Natural killer cell treated with Interleukin-12 subunit alpha and Interleukin-12 subunit beta and Interleukin-15 and Interleukin-18, amount 100 ng/mL, for 72 hours (primary cell): Measurements from ENCODE around the gene PROM1. TPM values are rescaled to one million over a fixed set of nuclear protein-coding genes. Genes with fewer than 3 reads are reported as not detected.
A peak's percentile ranks its signal among the peaks of the same experiment; 100 is the strongest.

ENCODE experiments used
- ATAC-seq, 2 donors: fragments of 150-1000 bp; cut with Tn5 transposase in 1 of 2; sonication (Bioruptor Pico), chemical (Tn5 transposase) in 1 of 2; 2 replicates each; pipeline ENCODE4 v1.10.0; 2021
- DNase-seq: peaks from one replicate; pipeline ENCODE4 v3.0.0; 2022; ENCODE audit warnings: low spot score
- H3K27ac Mint-ChIP-seq, 2 donors: 1 replicate in 1 of 2; 2 replicates in 1 of 2; pipeline ENCODE4 v1.8.0; 2022; ENCODE audit warnings: mixed read lengths in 2 of 2, mild to moderate bottlenecking in 1 of 2, moderate library complexity in 1 of 2
- H3K27me3 Mint-ChIP-seq, 2 donors: 1 replicate in 1 of 2; 2 replicates in 1 of 2; pipeline ENCODE4 v1.8.0; 2022; ENCODE audit warnings: mixed read lengths in 2 of 2
- H3K36me3 Mint-ChIP-seq: one replicate; pipeline ENCODE4 v1.8.0; 2022; ENCODE audit warnings: mixed read lengths
- H3K4me1 Mint-ChIP-seq, 2 donors: 1 replicate in 1 of 2; 2 replicates in 1 of 2; pipeline ENCODE4 v1.8.0; 2022; ENCODE audit warnings: low read depth in 2 of 2, mixed read lengths in 2 of 2, mild to moderate bottlenecking in 1 of 2
- H3K4me3 Mint-ChIP-seq: one replicate; pipeline ENCODE4 v1.8.0; 2022; ENCODE audit warnings: mixed read lengths
- H3K9me3 Mint-ChIP-seq: 2 replicates; pipeline ENCODE4 v1.8.0; 2022; ENCODE audit warnings: mixed read lengths
- total RNA-seq, 2 donors: library from RNA; stranded (reverse); gene quantifications; one replicate each; pipeline ENCODE4 v1.2.3, GENCODE V29; 2022

PROM1 gene
- total RNA-seq, 2 donors from 2014 or later: 0.24 to 0.92 TPM

DNA sequence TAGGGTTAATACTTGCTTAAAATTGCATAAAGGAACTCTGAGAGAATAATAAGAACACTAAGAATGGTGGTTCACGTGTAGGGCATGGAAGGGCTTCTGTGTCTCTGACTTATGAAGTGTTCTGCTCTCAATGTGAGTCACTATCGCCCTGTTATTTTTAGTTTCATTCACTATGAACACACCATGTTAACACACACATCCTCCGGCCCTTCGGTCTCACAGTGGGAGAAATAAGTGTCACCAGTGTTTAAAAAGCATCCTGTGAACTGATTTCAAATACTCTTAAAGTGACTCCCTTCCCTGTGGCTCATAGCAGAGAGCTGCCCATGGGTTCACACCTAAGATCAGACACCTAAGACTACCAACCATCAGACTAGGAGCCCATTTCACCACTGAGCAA is 87.0 kb downstream of the PROM1 start:
- H3K27ac Mint-ChIP-seq: no peak overlapping the region
- peak; percentile 66 for DNase-seq
- ATAC-seq: peak; percentile 90

DNA sequence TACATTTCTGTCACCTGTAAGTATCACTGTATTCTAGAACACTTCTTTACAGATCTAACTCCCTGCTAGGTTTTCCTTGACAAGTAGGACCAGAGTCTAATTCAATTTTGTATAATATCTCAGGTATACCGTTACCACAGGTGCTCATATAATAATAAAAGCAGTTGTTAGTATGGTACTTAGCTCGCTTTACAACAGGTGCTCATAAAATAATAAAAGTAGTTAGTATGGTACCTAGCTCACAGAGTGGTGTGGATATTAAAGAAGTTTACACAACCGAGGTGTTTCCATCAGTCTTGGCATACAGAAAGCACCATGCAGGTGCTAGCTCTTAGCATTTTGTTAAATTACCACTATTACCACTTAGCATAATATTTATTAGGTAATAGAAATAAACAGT is 88.0 kb downstream of the PROM1 start:
- H3K4me3 Mint-ChIP-seq: no peak overlapping the region
- no peak overlapping the region for H3K27ac Mint-ChIP-seq
- DNase-seq (no peak), ATAC-seq (no peak)
- peaks cover 11 to 16% of the 10 kb centered on the region in 2 donors for H3K4me1 Mint-ChIP-seq
- no peaks in the 10 kb centered on the region for H3K36me3 Mint-ChIP-seq
- no peaks in the 10 kb centered on the region for H3K27me3 Mint-ChIP-seq
- H3K9me3 Mint-ChIP-seq: no peaks in the 10 kb centered on the region

More for the DNA sequence above, 87.0 kb downstream of the PROM1 start:
- H3K4me3 Mint-ChIP-seq: no peak overlapping the region
- peaks cover 11 to 16% of the 10 kb centered on the region in 2 donors for H3K4me1 Mint-ChIP-seq
- no peaks in the 10 kb centered on the region for H3K9me3 Mint-ChIP-seq
- no peaks in the 10 kb centered on the region for H3K36me3 Mint-ChIP-seq
- no peaks in the 10 kb centered on the region for H3K27me3 Mint-ChIP-seq

DNA sequence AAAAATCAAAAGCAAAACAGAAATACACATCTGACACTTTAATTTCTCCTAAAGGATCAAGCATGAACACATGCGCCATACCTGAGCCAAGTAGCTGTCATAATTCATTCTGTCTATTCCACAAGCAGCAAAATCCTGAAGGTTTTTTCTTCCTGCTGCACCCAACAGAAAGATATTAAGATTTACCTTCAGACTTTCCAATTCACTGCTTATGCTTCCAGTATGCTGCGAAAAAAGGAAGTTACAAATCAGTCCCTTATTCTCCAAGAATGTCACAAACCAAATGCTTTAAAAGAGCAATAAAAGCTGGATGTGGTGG is 91.7 kb downstream of the PROM1 start:
- H3K4me1 Mint-ChIP-seq: peaks cover 18 to 28% of the 10 kb centered on the region in 2 donors
- DNase-seq (no peak), ATAC-seq (no peak)
- H3K27ac Mint-ChIP-seq: no peak overlapping the region
- no peaks in the 10 kb centered on the region for H3K36me3 Mint-ChIP-seq
- peaks cover 6 to 12% of the 10 kb centered on the region in 2 donors for H3K27me3 Mint-ChIP-seq
- H3K9me3 Mint-ChIP-seq: no peaks in the 10 kb centered on the region
- no peak overlapping the region for H3K4me3 Mint-ChIP-seq

DNA sequence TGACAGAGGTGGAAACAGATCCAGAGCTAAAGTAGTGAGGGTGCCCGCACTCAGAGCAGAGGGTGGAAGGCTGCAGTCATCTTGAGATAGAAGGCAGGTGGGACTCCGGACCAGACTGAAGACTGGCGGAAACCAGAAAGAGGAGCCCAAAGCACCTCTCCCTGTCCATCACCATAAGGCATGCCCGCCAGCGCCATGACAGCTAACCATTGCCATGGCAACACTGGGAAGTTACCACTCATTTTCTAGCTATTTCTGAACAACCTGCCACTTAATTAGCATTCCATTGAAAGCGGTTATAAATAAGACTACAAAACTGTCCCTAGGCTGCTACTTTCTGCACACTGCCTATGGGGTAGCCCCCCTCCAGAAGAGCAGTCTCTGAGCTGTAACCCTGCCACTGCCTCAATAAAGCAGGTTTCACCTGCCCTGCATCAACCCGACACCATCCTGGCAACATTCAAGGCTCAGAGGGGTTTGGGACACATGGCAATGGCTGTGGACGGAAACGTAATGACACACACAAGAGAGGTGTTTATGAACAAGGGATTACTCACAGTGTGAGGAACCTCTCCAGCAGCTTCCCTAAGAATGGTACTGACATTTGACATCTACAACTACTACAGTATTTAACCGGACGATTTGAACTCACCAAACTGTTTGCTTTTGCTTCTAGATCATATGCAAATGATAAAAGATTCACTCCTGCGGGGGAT is 93.1 kb downstream of the PROM1 start:
- no peak overlapping the region for H3K27ac Mint-ChIP-seq
- H3K9me3 Mint-ChIP-seq: no peaks in the 10 kb centered on the region
- DNase-seq (no peak), ATAC-seq (no peak)
- H3K4me1 Mint-ChIP-seq: peaks cover 13 to 23% of the 10 kb centered on the region in 2 donors
- H3K27me3 Mint-ChIP-seq: peaks cover 8 to 12% of the 10 kb centered on the region in 2 donors
- no peak overlapping the region for H3K4me3 Mint-ChIP-seq
- H3K36me3 Mint-ChIP-seq: no peaks in the 10 kb centered on the region

DNA sequence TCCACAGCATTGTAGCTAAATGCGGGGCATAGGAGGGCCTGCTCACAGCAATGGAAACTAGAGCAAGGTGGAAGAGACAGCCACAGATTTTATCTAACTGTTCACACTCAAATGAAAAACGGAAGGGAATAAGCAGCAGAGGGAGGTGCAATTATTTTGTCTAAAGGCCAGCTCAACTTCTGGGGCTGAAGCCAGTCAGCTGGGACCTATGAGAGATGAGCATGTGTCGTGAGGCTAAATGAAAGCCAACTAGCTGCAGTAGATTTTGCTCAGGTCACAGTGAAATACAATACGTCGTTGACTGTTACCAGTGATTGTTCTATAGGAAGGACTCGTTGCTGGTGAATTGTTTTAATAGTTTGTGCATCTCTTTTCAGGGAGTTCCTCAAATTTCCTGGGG is 94.4 kb downstream of the PROM1 start:
- peaks cover 10 to 17% of the 10 kb centered on the region in 2 donors for H3K4me1 Mint-ChIP-seq
- no peak for ATAC-seq
- DNase-seq: no peak
- peak overlapping the region in 1 of 2 donors; percentile 44 for H3K27ac Mint-ChIP-seq
- peaks cover 8 to 12% of the 10 kb centered on the region in 2 donors for H3K27me3 Mint-ChIP-seq
- H3K9me3 Mint-ChIP-seq: no peaks in the 10 kb centered on the region
- no peak overlapping the region for H3K4me3 Mint-ChIP-seq
- no peaks in the 10 kb centered on the region for H3K36me3 Mint-ChIP-seq

DNA sequence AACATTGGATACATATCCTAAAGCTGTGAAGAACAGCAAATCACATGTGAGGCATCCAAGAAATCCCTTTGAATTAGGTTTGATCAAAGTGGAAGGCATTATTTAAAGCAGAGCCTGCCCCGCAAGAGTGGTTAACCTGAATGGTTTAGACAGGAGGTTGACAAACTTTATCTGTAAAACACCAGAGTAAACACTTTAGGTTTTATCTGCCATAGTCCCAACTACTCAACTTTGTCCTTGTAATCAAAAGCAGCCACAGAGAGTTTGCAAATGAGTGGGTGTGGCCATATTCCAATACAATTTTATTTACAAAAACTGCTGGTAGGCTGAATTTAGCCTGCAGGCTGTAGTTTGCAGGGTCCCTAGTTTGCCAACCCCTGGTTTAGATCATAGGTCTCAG is 95.6 kb downstream of the PROM1 start:
- H3K27ac Mint-ChIP-seq: no peak overlapping the region
- no peaks in the 10 kb centered on the region for H3K9me3 Mint-ChIP-seq
- DNase-seq (no peak), ATAC-seq (no peak)
- no peak overlapping the region for H3K4me3 Mint-ChIP-seq
- no peaks in the 10 kb centered on the region for H3K36me3 Mint-ChIP-seq
- H3K27me3 Mint-ChIP-seq: peaks cover 8 to 12% of the 10 kb centered on the region in 2 donors
- H3K4me1 Mint-ChIP-seq: peaks cover 10 to 17% of the 10 kb centered on the region in 2 donors

DNA sequence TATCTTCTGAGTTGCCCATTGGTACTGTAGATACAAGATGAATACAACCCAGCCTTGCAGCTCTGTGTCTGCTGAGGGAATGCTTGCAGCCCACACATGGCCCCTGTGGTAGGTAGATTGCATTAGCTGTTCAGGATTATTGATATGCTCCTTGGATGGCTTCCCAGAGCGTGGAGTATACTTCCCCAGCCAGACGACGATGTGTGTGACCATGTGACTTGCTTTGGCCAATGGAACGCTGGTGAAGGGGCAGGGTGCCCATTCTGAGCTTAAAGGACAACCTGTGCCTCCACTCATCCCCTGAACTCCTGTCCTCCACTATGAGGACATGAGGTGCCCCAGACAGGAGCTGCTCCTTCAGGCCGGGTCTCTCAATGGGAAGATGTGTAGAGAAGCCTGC is 96.9 kb downstream of the PROM1 start:
- H3K4me1 Mint-ChIP-seq: peaks cover 8 to 17% of the 10 kb centered on the region in 2 donors
- no peaks in the 10 kb centered on the region for H3K9me3 Mint-ChIP-seq
- H3K27ac Mint-ChIP-seq: no peak overlapping the region
- peaks cover 8 to 12% of the 10 kb centered on the region in 2 donors for H3K27me3 Mint-ChIP-seq
- H3K36me3 Mint-ChIP-seq: no peaks in the 10 kb centered on the region
- ATAC-seq (no peak), DNase-seq (no peak)
- H3K4me3 Mint-ChIP-seq: no peak overlapping the region

DNA sequence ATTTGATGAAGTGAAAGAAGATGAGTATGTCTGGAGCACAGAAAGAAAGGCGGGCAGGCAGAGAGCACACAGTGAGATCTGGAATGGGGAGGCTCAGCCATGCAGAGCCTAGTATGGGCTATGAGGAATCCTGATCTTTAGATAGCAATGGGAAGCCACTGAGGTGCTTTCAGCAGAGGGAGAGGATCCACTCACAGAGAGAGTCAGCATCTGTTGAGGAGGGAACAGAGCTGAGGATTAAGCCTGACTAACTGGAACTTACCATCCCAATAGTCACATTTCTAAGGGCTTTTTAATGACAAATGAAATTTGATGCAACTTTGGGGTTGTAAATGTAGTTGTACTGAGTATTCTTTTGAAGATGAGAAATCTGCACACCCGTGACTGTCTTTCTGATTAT is 100.2 kb downstream of the PROM1 start:
- no peaks in the 10 kb centered on the region for H3K36me3 Mint-ChIP-seq
- peaks cover 0 to 8% of the 10 kb centered on the region in 2 donors for H3K4me1 Mint-ChIP-seq
- DNase-seq (no peak), ATAC-seq (no peak)
- H3K27me3 Mint-ChIP-seq: peaks cover 5 to 16% of the 10 kb centered on the region in 2 donors
- H3K9me3 Mint-ChIP-seq: no peaks in the 10 kb centered on the region
- no peak overlapping the region for H3K4me3 Mint-ChIP-seq
- H3K27ac Mint-ChIP-seq: no peak overlapping the region

DNA sequence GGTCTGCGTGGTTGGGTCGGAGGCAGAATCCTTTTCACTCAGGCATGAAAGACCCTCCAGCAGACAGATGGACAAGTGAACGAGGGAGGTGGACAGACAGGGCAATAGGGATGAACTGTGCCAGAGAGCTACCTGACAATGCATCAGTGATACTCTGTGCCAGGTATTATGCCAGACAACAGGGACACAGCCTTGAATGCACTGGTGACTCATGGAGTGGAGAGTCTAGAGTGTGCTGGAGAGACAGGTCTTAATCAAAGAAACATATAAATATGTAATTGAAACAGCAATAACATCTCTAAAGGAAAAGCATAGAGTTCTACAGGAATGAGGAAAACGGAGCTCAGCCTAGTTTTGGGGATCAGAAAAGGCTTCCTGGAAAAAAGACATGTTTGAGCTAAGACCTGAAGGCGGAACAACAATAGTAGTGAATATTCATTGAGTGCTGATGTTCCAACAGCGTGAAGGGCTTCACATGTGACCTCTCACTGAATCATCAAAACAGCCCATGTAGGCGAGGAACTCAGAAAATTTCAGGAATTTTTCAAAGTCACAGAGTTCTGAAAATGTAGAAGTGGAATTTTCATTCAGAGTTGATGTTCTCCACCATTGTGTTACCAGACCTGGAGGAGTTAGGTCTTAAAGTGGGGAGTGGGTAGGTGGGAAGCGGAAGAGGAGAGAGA is 100.8 kb downstream of the PROM1 start:
- Mint-ChIP-seq H3K27me3 (peaks cover 5 to 16% of the 10 kb centered on the region in 2 donors), H3K4me1 (peaks cover 0 to 1% of the 10 kb centered on the region in 2 donors), H3K36me3 (no peaks in the 10 kb centered on the region), H3K4me3 (no peak overlapping the region), H3K9me3 (no peaks in the 10 kb centered on the region), H3K27ac (peak overlapping the region in 1 of 2 donors; percentile 9)
- ATAC-seq: no peak
- no peak for DNase-seq

DNA sequence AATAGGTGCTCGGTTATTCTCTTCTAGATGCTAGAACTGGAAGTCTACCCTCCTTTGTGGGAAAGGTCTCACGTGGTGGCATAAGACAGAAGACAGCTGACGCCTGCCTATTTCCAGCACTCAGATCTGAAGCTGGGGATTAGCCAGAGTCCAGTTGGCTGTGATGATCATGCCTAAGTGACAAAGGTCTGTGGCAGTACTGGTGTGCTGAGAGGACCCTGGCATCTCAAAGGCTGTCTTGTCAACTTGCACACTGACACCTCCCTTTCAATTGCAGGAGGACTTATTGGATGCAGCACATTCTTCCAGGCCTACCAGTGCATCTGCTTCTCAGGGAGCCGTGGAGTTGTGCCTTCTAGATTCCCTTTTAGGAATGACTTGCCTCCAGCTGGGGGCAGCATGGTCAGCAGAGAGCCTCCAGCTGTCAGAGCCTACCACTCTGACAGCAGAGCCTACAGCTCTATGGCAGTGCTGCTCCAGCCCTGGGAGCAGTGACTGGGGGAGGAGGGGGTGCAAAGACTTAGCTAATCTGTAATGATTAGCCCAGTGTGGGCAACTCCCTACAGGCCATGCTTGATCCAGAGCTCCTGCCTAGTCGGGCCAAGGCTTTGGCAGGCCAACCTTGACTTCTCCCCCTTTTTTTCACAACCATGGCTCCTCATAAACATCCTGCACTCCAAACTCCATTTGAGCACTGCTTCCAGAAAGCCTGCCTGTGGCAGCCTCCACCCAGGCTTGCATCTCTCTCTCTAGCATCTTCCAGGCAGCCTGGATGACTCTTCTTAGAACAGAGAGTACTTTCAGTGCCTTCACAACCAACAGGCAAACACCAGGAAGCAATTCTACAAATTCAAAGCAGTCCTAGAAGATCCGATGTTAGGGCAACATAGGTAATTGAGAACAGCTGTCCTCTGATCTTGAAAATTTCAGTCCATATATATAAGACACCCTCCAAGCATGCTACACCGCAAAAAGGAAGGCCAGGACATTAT is 107.1 kb downstream of the PROM1 start:
- H3K4me3 Mint-ChIP-seq: no peak overlapping the region
- ATAC-seq: peak in 1 of 2 donors; percentile 24
- H3K27ac Mint-ChIP-seq: no peak overlapping the region
- peaks cover 0 to 5% of the 10 kb centered on the region in 2 donors for H3K4me1 Mint-ChIP-seq
- no peaks in the 10 kb centered on the region for H3K9me3 Mint-ChIP-seq
- no peaks in the 10 kb centered on the region for H3K36me3 Mint-ChIP-seq
- peaks cover 8 to 16% of the 10 kb centered on the region in 2 donors for H3K27me3 Mint-ChIP-seq
- DNase-seq: no peak

DNA sequence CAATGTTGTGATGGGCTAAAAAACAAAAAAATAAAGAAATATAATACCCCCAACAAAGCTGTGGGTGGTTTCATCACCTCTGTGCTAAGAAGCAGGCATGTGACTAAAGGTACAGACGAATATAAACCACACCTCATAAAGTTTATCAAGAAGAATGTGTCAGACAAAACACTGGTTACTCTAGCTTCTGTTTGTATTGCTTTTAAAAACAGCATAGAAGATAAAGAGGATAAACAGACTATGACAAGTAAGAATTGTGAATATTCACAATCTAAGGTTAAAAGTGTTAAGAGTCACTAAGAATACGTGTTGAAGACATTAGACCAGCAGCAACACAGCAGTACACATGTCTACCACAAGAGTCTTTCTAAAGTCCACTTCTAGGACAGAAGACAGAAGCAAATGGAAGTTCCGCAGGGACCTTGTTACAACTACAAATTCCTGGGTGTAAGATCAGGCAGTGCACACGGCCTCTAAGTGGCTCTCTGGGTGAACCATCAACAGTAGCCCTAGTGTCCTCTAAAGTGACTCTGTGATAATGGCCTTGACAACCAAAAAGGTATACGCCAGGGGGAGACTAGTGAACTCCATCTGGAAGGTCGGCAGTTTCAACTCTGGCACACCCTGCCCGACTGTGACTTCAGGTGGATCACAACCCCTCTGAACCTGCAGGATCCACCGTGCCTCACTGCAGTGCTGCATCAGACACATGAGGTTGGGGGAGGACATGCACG is 112.6 kb downstream of the PROM1 start:
- no peak for ATAC-seq
- no peak for DNase-seq
- peaks cover 6 to 18% of the 10 kb centered on the region in 2 donors for H3K4me1 Mint-ChIP-seq
- H3K36me3 Mint-ChIP-seq: peaks cover 6% of the 10 kb centered on the region
- no peaks in the 10 kb centered on the region for H3K9me3 Mint-ChIP-seq
- peaks cover 0 to 4% of the 10 kb centered on the region in 2 donors for H3K27me3 Mint-ChIP-seq
- H3K4me3 Mint-ChIP-seq: no peak overlapping the region
- no peak overlapping the region for H3K27ac Mint-ChIP-seq

DNA sequence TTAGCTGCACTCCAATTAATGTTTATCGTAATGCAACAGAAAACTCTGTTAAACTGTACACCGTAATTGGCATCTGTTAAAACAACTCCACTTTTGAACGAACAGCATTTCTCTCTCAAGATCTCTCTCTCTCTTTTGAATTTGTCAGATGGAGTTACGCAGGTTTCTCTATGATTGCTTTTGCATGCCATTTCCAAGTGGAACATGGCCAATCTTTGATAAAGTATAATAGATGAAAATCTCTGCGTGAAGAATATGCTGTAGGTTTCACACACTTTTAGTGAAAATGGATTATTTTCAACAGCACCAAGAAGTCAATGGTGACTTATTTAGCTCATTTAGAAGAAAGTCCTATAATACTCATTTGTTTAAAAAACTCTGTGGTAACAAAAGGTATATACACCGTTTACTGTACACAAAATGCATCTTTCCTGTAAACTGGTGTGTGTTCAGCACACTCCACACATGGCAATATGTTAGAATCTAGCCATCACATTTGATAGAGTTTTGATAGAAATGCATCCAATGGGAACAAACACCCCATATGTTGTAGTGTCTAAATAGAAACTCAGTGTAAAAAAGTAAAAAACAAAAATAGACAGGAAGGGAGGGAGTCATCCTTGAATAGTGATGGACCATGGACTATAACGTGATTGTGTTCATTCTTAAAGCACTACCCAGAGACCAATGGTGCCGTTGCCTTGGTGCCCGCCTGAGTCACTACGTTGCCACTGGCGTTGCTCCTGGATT is 115.1 kb downstream of the PROM1 start:
- no peak overlapping the region for H3K4me3 Mint-ChIP-seq
- peaks cover 16 to 35% of the 10 kb centered on the region in 2 donors for H3K4me1 Mint-ChIP-seq
- ATAC-seq (no peak), DNase-seq (no peak)
- H3K27me3 Mint-ChIP-seq: no peaks in the 10 kb centered on the region
- peaks cover 9% of the 10 kb centered on the region for H3K36me3 Mint-ChIP-seq
- H3K9me3 Mint-ChIP-seq: no peaks in the 10 kb centered on the region
- no peak overlapping the region for H3K27ac Mint-ChIP-seq
